ES-I3 (cell line): ENCODE measurements around the gene CCDC152.

ENCODE experiments used
- H3K36me3 ChIP-seq: 2 replicates; pipeline ENCODE4 v1.6.1; 2013; ENCODE audit warnings: mild to moderate bottlenecking, low read length, control low read depth, moderate library complexity; ENCODE audit not compliant: insufficient read depth
- H3K4me1 ChIP-seq: 2 replicates; pipeline ENCODE4 v1.6.1; 2013; ENCODE audit warnings: mild to moderate bottlenecking, control low read depth, low read length; ENCODE audit not compliant: insufficient read depth
- H3K9ac ChIP-seq: 2 replicates; pipeline ENCODE4 v1.6.1; 2013; ENCODE audit warnings: low read depth, mild to moderate bottlenecking, low read length, moderate library complexity
- H3K9me3 ChIP-seq: 2 replicates; pipeline ENCODE4 v1.6.1; 2013; ENCODE audit warnings: mild to moderate bottlenecking, low read length, moderate library complexity; ENCODE audit not compliant: control insufficient read depth, insufficient read depth

Gene CCDC152

DNA sequence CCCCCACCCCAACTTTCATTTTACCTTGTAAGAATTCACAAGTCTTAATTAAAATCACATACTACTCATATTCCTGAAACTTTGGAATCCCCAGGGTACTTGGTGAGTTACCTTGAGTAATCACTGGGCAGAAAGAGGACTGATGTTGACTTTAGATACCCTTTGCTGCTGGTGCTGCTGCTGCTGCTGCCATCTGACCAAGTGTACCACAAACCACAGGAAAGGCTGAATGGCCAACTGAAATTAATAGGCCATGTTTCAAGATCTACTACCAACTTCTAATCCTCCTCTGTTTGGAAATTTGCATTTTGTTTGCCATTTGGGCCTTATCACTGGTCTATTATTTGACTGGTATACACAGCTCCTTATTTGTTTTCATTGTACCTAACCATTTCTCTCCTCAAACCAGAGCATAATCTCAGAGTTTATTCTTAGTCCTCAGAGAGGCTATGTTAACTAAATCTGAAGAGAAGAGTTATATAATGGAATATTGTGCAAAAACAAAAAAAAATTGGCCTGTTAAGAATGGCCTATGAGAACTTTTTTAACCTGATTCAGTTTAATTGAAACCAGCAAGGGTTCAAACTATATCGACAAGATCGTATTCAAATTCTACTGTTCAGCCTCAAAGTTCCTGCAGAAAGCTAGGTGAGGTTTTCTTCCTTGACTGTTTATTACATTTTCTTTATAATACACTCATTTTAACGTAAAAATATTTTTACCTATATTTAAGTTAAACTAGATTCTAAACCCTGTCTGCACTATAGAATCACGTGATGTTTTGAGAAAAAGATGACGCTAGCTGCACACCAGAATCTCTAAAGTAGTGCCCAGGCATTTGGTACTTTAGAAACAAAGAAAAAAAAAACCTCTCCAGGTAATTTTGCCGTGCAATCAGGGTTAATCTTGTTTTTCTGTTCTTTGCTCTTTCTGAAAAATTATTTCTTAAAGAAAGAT is 41.9 kb downstream of the CCDC152 start:
- H3K9ac ChIP-seq = no peak overlapping the region
- no peaks in the 10 kb centered on the region for H3K4me1 ChIP-seq

DNA sequence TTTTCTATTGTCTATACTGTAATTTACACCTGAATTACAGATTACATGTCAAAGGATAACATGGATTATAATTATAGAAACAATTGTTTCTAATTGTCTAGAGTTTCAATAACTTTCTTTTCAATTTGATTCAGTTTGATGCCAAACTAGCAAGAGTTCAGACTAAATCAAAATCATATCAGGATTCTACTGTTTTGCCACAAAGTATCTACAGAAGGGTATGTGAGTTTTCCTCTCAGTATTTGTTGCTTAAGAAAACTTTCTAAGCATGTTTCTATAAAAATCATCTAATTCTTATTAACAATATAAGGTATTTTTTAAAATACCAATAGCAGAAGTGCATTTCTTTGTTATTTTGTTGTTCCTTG is 42.6 kb downstream of the CCDC152 start:
- Histone ChIP-seq H3K36me3 (peaks cover 2% of the 10 kb centered on the region; the same call in 1 of the 2 replicates), H3K9me3 (peaks cover 7% of the 10 kb centered on the region; the same call in 1 of the 2 replicates), H3K9ac (no peak overlapping the region), H3K4me1 (no peaks in the 10 kb centered on the region)

More for the DNA sequence above, 41.9 kb downstream of the CCDC152 start:
- peaks cover 2% of the 10 kb centered on the region; the same call in 1 of the 2 replicates for H3K36me3 ChIP-seq
- peaks cover 7% of the 10 kb centered on the region; the same call in 1 of the 2 replicates for H3K9me3 ChIP-seq

DNA sequence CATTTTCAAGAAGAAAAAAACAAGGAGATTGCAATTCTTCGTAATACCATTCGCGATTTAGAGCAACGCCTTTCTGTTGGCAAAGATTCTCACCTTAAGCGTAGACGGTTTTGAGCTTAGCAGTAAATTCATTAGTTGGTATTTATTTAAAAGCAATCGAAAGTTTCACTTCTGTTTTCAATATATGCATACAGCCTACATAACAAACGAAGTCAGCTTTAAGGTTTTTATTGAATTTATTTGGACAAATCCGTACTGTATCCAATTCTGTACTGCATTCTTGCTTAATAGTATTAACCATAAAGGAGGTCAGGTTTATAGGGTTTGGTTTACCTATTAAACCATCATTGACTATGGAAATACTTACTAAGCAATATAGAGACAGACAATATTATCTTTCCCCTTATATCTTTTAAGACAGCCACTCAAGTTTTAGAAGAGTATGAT is 43.1 kb downstream of the CCDC152 start:
- H3K9me3 ChIP-seq = peaks cover 7% of the 10 kb centered on the region; the same call in 1 of the 2 replicates
- peaks cover 2% of the 10 kb centered on the region; the same call in 1 of the 2 replicates for H3K36me3 ChIP-seq
- H3K4me1 ChIP-seq = no peaks in the 10 kb centered on the region
- no peak overlapping the region for H3K9ac ChIP-seq

DNA sequence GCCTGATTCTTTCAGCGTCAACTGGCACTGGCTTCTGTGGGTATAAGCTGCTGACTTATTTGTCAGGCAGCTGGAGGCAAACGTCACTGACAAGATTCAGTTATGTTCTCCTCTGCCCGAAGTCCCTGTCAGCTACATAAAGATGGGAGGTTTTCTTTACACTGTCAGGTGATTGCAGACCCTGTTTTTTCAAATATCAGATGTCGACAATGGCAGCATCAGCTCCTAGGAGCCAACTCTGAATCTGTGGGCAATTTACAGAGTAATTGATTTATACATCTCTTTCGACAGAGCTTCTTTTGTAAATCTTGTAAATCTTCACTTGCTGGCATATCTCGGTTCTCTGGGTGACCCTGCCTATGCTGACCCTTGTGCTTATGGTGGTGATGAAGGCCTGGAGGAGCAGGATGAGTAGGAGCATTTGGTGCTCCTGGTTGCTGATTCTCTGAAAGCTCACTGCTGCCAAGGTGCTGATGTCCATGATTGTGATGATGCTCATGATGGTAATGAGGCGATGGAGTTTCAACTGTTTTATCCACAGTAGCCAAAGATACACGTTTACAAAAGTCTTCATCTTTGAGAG is 44.2 kb downstream of the CCDC152 start:
- H3K9ac ChIP-seq = no peak overlapping the region
- peaks cover 2% of the 10 kb centered on the region for H3K36me3 ChIP-seq
- H3K9me3 ChIP-seq = peaks cover 4% of the 10 kb centered on the region; the same call in 1 of the 2 replicates
- H3K4me1 ChIP-seq = no peaks in the 10 kb centered on the region

DNA sequence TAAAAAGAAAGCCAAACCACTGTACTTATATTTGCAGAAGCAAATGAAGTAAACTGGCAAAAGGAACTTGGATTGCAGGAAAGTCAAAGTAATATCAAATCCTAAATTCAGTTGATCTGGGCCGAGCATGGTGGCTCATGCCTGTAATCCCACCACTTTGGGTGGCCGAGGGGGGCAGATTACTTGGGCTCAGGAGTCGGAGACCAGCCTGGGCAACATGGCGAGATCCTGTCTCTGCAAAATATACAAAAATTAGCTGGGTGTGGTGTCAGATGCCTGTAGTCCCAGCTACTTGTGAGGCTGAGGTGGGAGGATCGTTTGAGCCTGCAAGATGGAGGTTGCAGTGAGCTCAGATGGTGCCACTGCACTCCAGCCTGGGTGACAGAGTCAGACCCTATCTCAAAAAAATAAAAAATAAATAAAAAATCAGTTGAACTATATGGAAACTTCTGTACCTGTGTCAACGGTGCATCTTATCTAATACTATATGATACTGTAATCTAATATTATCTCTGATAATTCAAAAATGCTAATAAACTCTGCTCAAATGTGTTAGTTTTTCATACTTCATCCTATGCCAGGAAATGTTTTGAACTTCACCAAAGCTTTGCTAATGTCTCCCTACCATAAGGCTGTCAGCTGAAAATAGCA is 45.0 kb downstream of the CCDC152 start:
- H3K9ac ChIP-seq = no peak overlapping the region
- peaks cover 4% of the 10 kb centered on the region; the same call in 1 of the 2 replicates for H3K9me3 ChIP-seq
- H3K4me1 ChIP-seq = no peaks in the 10 kb centered on the region
- H3K36me3 ChIP-seq = peaks cover 2% of the 10 kb centered on the region

DNA sequence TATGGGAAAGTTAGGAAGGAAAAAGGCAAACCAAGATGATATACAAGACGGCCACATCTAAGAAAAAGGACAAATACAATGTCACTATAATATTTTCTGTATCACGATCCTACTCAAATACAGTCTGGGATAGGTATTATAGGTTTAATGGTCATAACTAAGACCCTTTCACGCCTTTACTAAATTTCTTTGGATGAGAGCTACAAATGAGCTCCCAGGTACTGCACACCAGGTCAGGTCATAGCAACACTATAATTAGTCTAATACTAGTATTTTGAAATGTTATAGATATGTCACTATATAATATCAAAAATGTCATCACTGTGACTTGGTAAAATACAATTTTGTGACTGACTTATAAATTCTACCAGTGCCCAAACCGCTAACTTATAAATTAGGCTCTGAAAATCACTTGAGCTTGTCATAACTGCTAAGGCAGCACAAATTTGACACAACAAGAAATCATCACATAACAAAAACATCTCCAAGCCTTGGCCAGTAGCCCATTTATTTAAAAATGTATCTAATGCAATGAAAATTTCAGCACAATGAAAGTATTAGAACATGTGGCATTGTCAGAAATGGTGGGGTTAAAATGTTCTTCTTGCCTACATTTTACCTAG is 48.2 kb downstream of the CCDC152 start:
- H3K4me1 ChIP-seq = no peaks in the 10 kb centered on the region
- no peak overlapping the region for H3K9ac ChIP-seq
- H3K9me3 ChIP-seq = no peaks in the 10 kb centered on the region
- no peaks in the 10 kb centered on the region; the same call in 1 of the 2 replicates for H3K36me3 ChIP-seq

DNA sequence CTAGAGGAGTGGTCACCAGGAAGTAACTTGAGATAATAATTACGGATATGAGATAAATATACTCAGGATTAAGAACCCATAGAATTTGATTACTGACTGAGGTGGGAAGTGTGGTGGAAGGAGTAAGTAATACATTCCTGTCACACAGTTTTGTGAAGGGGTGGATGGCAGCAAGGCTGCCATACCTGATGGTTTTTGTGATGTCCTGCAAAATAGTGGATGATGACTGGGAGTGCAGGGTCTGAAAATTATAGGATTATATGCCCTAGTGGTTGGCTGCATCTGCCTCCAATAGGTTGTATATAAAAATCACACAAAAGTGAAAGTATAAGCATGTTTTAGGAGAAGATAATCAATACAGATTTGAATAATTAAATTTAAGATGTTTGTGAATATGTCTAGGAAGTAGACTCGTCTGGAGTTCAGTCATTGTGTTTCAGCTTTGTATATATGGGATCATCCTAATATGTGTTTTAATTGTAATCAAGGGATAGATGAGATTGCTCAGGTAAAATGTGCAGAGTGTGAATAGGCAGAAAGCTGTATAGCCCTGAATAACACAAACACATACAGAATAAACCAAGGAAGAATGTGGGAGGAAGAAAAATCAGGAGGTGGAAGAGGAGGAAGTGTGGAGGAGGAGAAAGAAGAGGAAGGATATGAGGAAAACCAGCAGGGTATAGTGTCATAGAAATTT is 49.5 kb downstream of the CCDC152 start:
- Histone ChIP-seq H3K9ac (no peak overlapping the region), H3K4me1 (no peaks in the 10 kb centered on the region), H3K9me3 (no peaks in the 10 kb centered on the region), H3K36me3 (no peaks in the 10 kb centered on the region; the same call in 1 of the 2 replicates)

DNA sequence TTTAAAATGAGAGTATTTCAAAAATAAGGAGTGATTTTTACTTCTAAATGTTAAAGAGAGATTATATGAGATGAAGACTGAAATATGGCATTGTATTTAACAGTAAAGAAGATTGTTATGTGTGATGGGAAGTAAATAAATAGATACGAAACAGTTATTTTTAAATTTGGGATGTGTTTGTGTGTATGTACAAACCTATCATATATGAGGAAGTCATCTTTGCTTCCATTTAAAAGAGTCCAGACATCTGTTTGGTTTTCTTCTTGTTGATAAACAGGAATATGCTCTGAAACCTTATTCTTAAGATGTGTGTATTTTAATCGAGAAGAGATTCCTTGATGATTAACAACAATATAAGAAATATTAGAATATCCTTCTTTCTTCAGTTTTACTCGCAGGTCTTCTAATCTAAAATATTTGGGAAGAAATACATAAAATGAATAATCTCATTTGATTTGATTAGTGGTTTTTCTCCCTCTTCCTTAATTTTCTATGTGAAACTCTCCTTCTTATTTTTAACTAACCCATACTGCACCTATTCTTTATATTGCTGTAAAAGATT is 50.2 kb downstream of the CCDC152 start:
- H3K36me3 ChIP-seq = no peaks in the 10 kb centered on the region; the same call in 1 of the 2 replicates
- H3K9me3 ChIP-seq = no peaks in the 10 kb centered on the region
- no peaks in the 10 kb centered on the region for H3K4me1 ChIP-seq
- no peak overlapping the region for H3K9ac ChIP-seq

DNA sequence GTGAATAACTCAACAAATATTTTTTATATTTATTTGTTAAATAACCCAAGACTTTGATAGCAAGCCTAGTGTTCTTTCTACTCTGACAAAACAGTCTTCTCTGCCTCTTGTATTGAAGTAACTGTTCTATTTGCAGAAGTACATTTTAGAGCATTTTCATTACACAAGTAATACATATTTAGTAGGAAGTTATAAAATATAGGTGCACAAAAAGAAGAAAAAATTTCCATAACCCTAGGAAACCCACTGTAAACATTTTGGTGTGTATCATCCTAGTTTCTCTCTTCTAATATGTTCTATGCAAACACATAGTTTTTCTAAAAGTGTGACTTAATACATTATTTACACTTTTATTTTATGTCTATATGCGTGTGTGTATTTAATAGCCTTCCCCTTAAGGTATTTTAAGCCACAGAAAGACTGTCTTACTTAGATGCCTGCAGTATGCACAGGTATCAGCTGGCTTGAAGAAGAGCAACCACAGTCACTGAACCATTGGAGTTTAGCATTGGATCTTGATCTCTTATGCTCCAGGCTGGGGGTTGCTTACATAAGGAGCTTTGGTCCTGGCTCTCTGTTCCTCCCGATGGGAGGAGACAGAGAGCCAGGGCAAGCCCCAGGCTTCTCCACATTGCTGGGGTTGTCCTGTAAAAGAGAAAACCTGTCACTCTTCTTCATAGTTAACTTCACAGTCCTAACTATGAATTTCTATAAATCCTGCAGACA is 51.3 kb downstream of the CCDC152 start:
- Histone ChIP-seq H3K36me3 (no peaks in the 10 kb centered on the region; the same call in 1 of the 2 replicates), H3K9me3 (no peaks in the 10 kb centered on the region), H3K4me1 (peaks cover 7% of the 10 kb centered on the region; the same call in 1 of the 2 replicates), H3K9ac (no peak overlapping the region)

DNA sequence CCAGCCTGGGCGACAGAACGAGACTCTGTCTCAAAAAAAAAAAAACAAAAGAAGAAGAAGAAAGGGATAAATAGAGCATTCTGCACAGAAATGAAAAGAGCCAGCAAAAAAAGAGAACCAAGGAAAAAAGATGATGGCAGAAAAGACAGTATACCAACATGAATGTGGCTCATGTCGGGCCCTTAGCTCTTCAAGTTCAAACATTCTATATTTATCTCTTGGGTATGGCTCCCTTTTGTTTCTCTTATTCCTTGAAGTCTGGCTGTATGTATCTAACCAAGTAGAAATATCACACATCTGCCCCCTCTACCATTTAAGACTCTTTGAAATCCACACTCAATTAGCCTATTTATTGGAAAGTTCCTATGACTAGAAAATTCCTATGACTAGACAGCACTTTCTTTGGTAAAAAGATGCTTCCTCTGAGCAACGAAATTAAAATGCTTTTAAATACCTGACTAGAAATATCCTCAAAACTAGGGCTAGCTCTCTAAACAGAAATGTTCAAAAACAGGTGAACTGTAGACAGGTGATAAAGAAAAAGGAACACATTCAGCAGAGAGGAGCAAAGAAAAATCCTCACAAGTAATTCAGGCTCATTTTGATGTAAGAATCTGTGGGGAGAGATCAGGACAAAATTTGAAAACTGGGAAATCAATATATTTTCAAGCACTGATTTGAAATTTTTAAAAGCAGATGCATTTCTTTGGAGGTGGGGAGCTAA is 52.4 kb downstream of the CCDC152 start:
- Histone ChIP-seq H3K9ac (no peak overlapping the region), H3K9me3 (no peaks in the 10 kb centered on the region), H3K36me3 (no peaks in the 10 kb centered on the region; the same call in 1 of the 2 replicates), H3K4me1 (peaks cover 14% of the 10 kb centered on the region)

DNA sequence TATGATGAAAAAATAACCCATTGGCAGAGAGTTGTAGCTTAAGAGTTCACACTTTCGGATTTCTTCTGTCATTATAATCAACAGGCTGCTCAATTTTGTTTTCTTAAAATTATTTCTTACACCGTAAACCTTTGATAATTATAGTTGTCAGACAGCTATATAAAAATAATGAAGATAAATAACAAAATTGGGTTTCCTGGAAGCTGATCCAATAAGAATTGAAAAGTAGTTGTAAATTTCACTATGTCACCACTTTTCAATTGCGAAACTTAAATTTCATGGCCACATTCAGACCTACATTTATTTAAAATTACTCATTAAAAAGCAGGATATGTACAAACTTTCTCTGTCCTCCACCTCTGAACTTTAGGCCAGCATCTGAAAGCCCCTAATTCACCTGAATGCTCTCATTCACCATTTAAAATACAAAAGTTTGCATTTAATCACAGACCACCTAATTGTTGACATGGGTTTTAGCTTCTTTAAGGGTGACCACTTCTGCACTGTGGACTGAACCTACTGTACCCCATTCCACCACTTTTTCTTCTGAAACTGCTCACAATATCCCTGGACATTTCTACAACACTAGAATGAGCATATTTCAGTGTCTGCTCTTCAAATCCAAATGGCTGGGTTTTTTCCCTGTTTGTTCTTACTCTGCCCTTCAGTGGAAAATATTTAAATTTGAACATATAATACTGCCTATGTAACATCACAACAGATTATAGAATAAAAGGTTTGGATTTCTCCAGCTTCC is 54.4 kb downstream of the CCDC152 start:
- Histone ChIP-seq H3K9ac (no peak overlapping the region), H3K4me1 (peaks cover 14% of the 10 kb centered on the region), H3K9me3 (no peaks in the 10 kb centered on the region), H3K36me3 (no peaks in the 10 kb centered on the region)
